Right kidney (tissue), 1 donor: Measurements from ENCODE around the gene TRAPPC12.
A peak's percentile ranks its signal among the peaks of the same experiment; 100 is the strongest.

Experiments used
- DNase-seq: peaks from one replicate; pipeline ENCODE4 v3.0.0-alpha.2; 2016

Gene TRAPPC12

GRCh38 chr2:3467654-3468053, 88.2 kb downstream of the TRAPPC12 start:
- no peak for DNase-seq

- no peak for DNase-seq
These were observed 88.9 kb downstream of the TRAPPC12 start for GRCh38 chr2:3468296-3468988.

- DNase-seq: no peak
These were observed 90.0 kb downstream of the TRAPPC12 start for GRCh38 chr2:3469486-3469885.

- no peak for DNase-seq
These were observed 90.7 kb downstream of the TRAPPC12 start for GRCh38 chr2:3470166-3470651.

GRCh38 chr2:3470856-3471737, 91.6 kb downstream of the TRAPPC12 start:
- no peak for DNase-seq

GRCh38 chr2:3472296-3472695, 92.8 kb downstream of the TRAPPC12 start:
- no peak for DNase-seq

GRCh38 chr2:3472966-3473365, 93.5 kb downstream of the TRAPPC12 start:
- no peak for DNase-seq

GRCh38 chr2:3475771-3476170, 96.3 kb downstream of the TRAPPC12 start:
- DNase-seq: no peak

- no peak for DNase-seq
These were observed 97.0 kb downstream of the TRAPPC12 start for GRCh38 chr2:3476321-3476984.

- no peak for DNase-seq
These were observed 97.5 kb downstream of the TRAPPC12 start for GRCh38 chr2:3476985-3477327.

GRCh38 chr2:3478846-3479385, 99.4 kb downstream of the TRAPPC12 start:
- DNase-seq: no peak

- no peak for DNase-seq
These were observed 100.2 kb downstream of the TRAPPC12 start for GRCh38 chr2:3479430-3480320.

- no peak for DNase-seq
These were observed 101.0 kb downstream of the TRAPPC12 start for GRCh38 chr2:3480352-3481010.

GRCh38 chr2:3481011-3481400, 101.5 kb downstream of the TRAPPC12 start:
- DNase-seq: no peak

- no peak for DNase-seq
These were observed 102.4 kb downstream of the TRAPPC12 start for GRCh38 chr2:3481736-3482362.

GRCh38 chr2:3482363-3482821, 102.9 kb downstream of the TRAPPC12 start:
- DNase-seq: no peak

- peak; percentile 50 for DNase-seq
These were observed 103.9 kb downstream of the TRAPPC12 start for GRCh38 chr2:3483227-3483985.

- DNase-seq: no peak
These were observed 104.8 kb downstream of the TRAPPC12 start for GRCh38 chr2:3483986-3484960.

- DNase-seq: no peak
These were observed 105.7 kb downstream of the TRAPPC12 start for GRCh38 chr2:3485166-3485565.
